Peyer's patch (tissue), 4 donors: ENCODE data around the gene NACC2. TPM values are rescaled to one million over a fixed set of nuclear protein-coding genes. Genes with fewer than 3 reads are reported as not detected.
A peak's percentile ranks its signal among the peaks of the same experiment; 100 is the strongest.

Source experiments
- DNase-seq, 3 donors: peaks; one replicate each; pipeline ENCODE4 v3.0.0-alpha.2; 2017 to 2019
- H3K27ac ChIP-seq, 4 donors: fragments of 200-600 bp; sonication (generic); one replicate each; pipeline ENCODE4 v1.5.1; 2016 to 2019
- H3K27me3 ChIP-seq, 2 donors: fragments of 200-600 bp; sonication (generic); one replicate each; pipeline ENCODE4 v1.5.1; 2019
- H3K36me3 ChIP-seq, 3 donors: fragments of 200-600 bp; sonication (generic); one replicate each; pipeline ENCODE4 v1.5.1; 2016 to 2019
- H3K4me1 ChIP-seq, 4 donors: fragments of 200-600 bp; sonication (generic); one replicate each; pipeline ENCODE4 v1.5.1; 2016 to 2019
- H3K4me3 ChIP-seq, 4 donors: fragments of 200-600 bp; sonication (generic); 1 replicate in 3 of 4; 2 replicates in 1 of 4; pipeline ENCODE4 v1.5.1; 2016 to 2019; ENCODE audit warnings: mild to moderate bottlenecking in 1 of 4
- H3K9me3 ChIP-seq, 4 donors: fragments of 200-600 bp; sonication (generic); one replicate each; pipeline ENCODE4 v1.5.1; 2016 to 2019; ENCODE audit warnings: mild to moderate bottlenecking in 1 of 4
- CTCF ChIP-seq, 6 experiments: fragments of 450-650 bp in 4 of 6; fragments of 200-600 bp in 2 of 6; sonication (generic) in 1 of 6; IDR thresholded peaks; one replicate each; pipeline ENCODE4 v1.5.1; 2017 to 2019; ENCODE audit warnings: antibody characterized with exemption in 6 of 6, mild to moderate bottlenecking in 3 of 6, moderate library complexity in 1 of 6
- POLR2A ChIP-seq, 2 donors: fragments of 450-650 bp; IDR thresholded peaks; one replicate each; pipeline ENCODE4 v1.5.1; 2017; ENCODE audit warnings: antibody characterized with exemption in 2 of 2, mild to moderate bottlenecking in 2 of 2, moderate library complexity in 2 of 2
- total RNA-seq, 4 donors: library from RNA; depleted of rRNA; stranded (reverse); fragments of >200 nt; gene quantifications; one replicate each; pipeline ENCODE4 v1.1.0, GENCODE V29; 2016

The NACC2 gene
- total RNA-seq, 4 donors from 2014 or later = 8.3 to 24.3 (median 23.1) TPM

- TF ChIP-seq POLR2A (IDR thresholded peaks at IDR 0.05) = no peak
- H3K4me3 ChIP-seq = peak overlapping the region; percentile 40 to 51 (median 48)
- H3K27ac ChIP-seq = peak overlapping the region; percentile 75 to 89 (median 78)
- H3K9me3 ChIP-seq = no peaks in the 10 kb centered on the region
- no peaks in the 10 kb centered on the region for H3K27me3 ChIP-seq
- H3K4me1 ChIP-seq = peaks cover 21 to 57% (median 38%) of the 10 kb centered on the region in 4 donors
- no peak for DNase-seq
- H3K36me3 ChIP-seq = peaks cover 0 to 4% (median 0%) of the 10 kb centered on the region in 3 donors
Measured at GRCh38 chr9:136110082-136111061, 15.3 kb upstream of the NACC2 start.

GRCh38 chr9:136109351-136110081, 14.4 kb upstream of the NACC2 start:
- DNase-seq = peak; percentile 89 to 96 (median 95)
- H3K4me3 ChIP-seq = peak overlapping the region; percentile 40 to 51 (median 48)
- H3K36me3 ChIP-seq = no peaks in the 10 kb centered on the region
- TF ChIP-seq POLR2A (IDR thresholded peaks at IDR 0.05) (peak; percentile 41 to 47), CTCF (IDR thresholded peaks at IDR 0.05) (peak in 4 of 6 experiments; percentile 8 to 29 (median 16))
- H3K27me3 ChIP-seq = no peaks in the 10 kb centered on the region
- no peaks in the 10 kb centered on the region for H3K9me3 ChIP-seq
- peaks cover 21 to 66% (median 39%) of the 10 kb centered on the region in 4 donors for H3K4me1 ChIP-seq
- H3K27ac ChIP-seq = peak overlapping the region; percentile 75 to 89 (median 78)

GRCh38 chr9:136108648-136109266, 13.7 kb upstream of the NACC2 start:
- no peaks in the 10 kb centered on the region for H3K9me3 ChIP-seq
- H3K4me3 ChIP-seq = peak overlapping the region; percentile 40 to 51 (median 48)
- peaks cover 21 to 73% (median 39%) of the 10 kb centered on the region in 4 donors for H3K4me1 ChIP-seq
- DNase-seq = no peak
- peak overlapping the region; percentile 75 to 89 (median 78) for H3K27ac ChIP-seq
- TF ChIP-seq POLR2A (IDR thresholded peaks at IDR 0.05) (no peak), CTCF (IDR thresholded peaks at IDR 0.05) (no peak)
- no peaks in the 10 kb centered on the region for H3K36me3 ChIP-seq
- no peaks in the 10 kb centered on the region for H3K27me3 ChIP-seq

GRCh38 chr9:136107953-136108647, 13.0 kb upstream of the NACC2 start:
- no peaks in the 10 kb centered on the region for H3K36me3 ChIP-seq
- no peak for TF ChIP-seq POLR2A (IDR thresholded peaks at IDR 0.05)
- no peak for TF ChIP-seq CTCF (IDR thresholded peaks at IDR 0.05)
- no peaks in the 10 kb centered on the region for H3K9me3 ChIP-seq
- peaks cover 21 to 74% (median 39%) of the 10 kb centered on the region in 4 donors for H3K4me1 ChIP-seq
- peak in 1 of 3 donors; percentile 68 for DNase-seq
- no peak overlapping the region for H3K4me3 ChIP-seq
- H3K27me3 ChIP-seq = no peaks in the 10 kb centered on the region
- peak overlapping the region; percentile 75 to 89 (median 78) for H3K27ac ChIP-seq

GRCh38 chr9:136107155-136107952, 12.3 kb upstream of the NACC2 start:
- Histone ChIP-seq H3K27ac (peak overlapping the region; percentile 75 to 89 (median 78)), H3K4me1 (peaks cover 21 to 74% (median 39%) of the 10 kb centered on the region in 4 donors), H3K4me3 (peak overlapping the region in 1 of 4 donors; percentile 14), H3K36me3 (no peaks in the 10 kb centered on the region), H3K9me3 (no peaks in the 10 kb centered on the region), H3K27me3 (no peaks in the 10 kb centered on the region)
- peak; percentile 69 to 84 (median 81) for DNase-seq
- no peak for TF ChIP-seq POLR2A (IDR thresholded peaks at IDR 0.05)
- TF ChIP-seq CTCF (IDR thresholded peaks at IDR 0.05) = no peak
